ENCODE data around the gene KIF26B. TPM values are rescaled to one million over a fixed set of nuclear protein-coding genes. Genes with fewer than 3 reads are reported as not detected.

Gene KIF26B
- polyA plus RNA-seq, 1 donor (not counting 4 experiments of a cell fraction or from before 2014, with no cell fraction given) = 0.58 TPM

- no peaks in the 10 kb centered on the region for H4K20me1 ChIP-seq (ENCODE audit: control insufficient read depth, extremely low read depth, insufficient read depth, low read length)
- H2AFZ ChIP-seq (ENCODE audit: control insufficient read depth, low read length) = no peak overlapping the region
- no peak overlapping the region for H3K4me2 ChIP-seq (ENCODE audit: control insufficient read depth, extremely low read depth, insufficient read depth, low read depth, low read length)
- dilution Hi-C loops (cut with MboI; ENCODE audit: extremely low pct_ligation_motif_present, low sequenced_read_pairs) = no loop called here
- no peak overlapping the region for H3K27ac ChIP-seq (ENCODE audit: control insufficient read depth, insufficient read depth, low read length)
- DNase-seq (ENCODE audit: low read depth, low spot score) (no peak), FAIRE-seq (no peak)
- H3K9ac ChIP-seq (ENCODE audit: control insufficient read depth, extremely low read depth, insufficient read depth, low read length) = no peak overlapping the region
- H3K36me3 ChIP-seq (ENCODE audit: control insufficient read depth in 2 of 2, extremely low read depth in 1 of 2, insufficient read depth in 2 of 2, low read length in 2 of 2) = no peaks in the 10 kb centered on the region
- TF ChIP-seq, protein P1, sequence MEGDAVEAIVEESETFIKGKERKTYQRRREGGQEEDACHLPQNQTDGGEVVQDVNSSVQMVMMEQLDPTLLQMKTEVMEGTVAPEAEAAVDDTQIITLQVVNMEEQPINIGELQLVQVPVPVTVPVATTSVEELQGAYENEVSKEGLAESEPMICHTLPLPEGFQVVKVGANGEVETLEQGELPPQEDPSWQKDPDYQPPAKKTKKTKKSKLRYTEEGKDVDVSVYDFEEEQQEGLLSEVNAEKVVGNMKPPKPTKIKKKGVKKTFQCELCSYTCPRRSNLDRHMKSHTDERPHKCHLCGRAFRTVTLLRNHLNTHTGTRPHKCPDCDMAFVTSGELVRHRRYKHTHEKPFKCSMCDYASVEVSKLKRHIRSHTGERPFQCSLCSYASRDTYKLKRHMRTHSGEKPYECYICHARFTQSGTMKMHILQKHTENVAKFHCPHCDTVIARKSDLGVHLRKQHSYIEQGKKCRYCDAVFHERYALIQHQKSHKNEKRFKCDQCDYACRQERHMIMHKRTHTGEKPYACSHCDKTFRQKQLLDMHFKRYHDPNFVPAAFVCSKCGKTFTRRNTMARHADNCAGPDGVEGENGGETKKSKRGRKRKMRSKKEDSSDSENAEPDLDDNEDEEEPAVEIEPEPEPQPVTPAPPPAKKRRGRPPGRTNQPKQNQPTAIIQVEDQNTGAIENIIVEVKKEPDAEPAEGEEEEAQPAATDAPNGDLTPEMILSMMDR (optimal IDR thresholded peaks at IDR 0.05 in 1 of 3, IDR thresholded peaks at IDR 0.05 in 1 of 3, conservative IDR thresholded peaks at IDR 0.05 in 1 of 3; ENCODE audit: extremely low read depth in 1 of 3, insufficient read depth in 2 of 3, low read length in 3 of 3) = no peak
- TF ChIP-seq EZH2 (IDR thresholded peaks at IDR 0.05; ENCODE audit: low read length) = no peak
- no peaks in the 10 kb centered on the region for H3K79me2 ChIP-seq (ENCODE audit: control insufficient read depth, insufficient read depth, low read length)
- no peaks in the 10 kb centered on the region for H3K4me1 ChIP-seq (ENCODE audit: control insufficient read depth, extremely low read depth, insufficient read depth, low read length)
- no peaks in the 10 kb centered on the region for H3K9me3 ChIP-seq (ENCODE audit: control insufficient read depth, low read depth, low read length)
- no peaks in the 10 kb centered on the region for H3K27me3 ChIP-seq (ENCODE audit: control insufficient read depth, extremely low read depth, insufficient read depth, low read length)
- no peak overlapping the region for H3K4me3 ChIP-seq (ENCODE audit: control insufficient read depth in 2 of 3, extremely low read depth in 1 of 3, insufficient read depth in 2 of 3, low read depth in 1 of 3, low read length in 3 of 3)
- H3K9me1 ChIP-seq (ENCODE audit: control insufficient read depth, extremely low read depth, insufficient read depth, low read length) = no peaks in the 10 kb centered on the region
Observed at GRCh38 chr1:245561665-245562234, 407.0 kb downstream of the KIF26B start.

GRCh38 chr1:245566134-245566533 is 411.3 kb downstream of the KIF26B start:
- TF ChIP-seq, protein P1 (optimal IDR thresholded peaks at IDR 0.05 in 1 of 3, IDR thresholded peaks at IDR 0.05 in 1 of 3, conservative IDR thresholded peaks at IDR 0.05 in 1 of 3; ENCODE audit: extremely low read depth in 1 of 3, insufficient read depth in 2 of 3, low read length in 3 of 3) = no peak
- TF ChIP-seq EZH2 (IDR thresholded peaks at IDR 0.05; ENCODE audit: low read length) = no peak
- FAIRE-seq (no peak), DNase-seq (ENCODE audit: low read depth, low spot score) (no peak)
- H3K9ac ChIP-seq (ENCODE audit: control insufficient read depth, extremely low read depth, insufficient read depth, low read length) = no peak overlapping the region
- no peak overlapping the region for H3K4me3 ChIP-seq (ENCODE audit: control insufficient read depth in 2 of 3, extremely low read depth in 1 of 3, insufficient read depth in 2 of 3, low read depth in 1 of 3, low read length in 3 of 3)
- H4K20me1 ChIP-seq (ENCODE audit: control insufficient read depth, extremely low read depth, insufficient read depth, low read length) = no peaks in the 10 kb centered on the region
- no peaks in the 10 kb centered on the region for H3K9me1 ChIP-seq (ENCODE audit: control insufficient read depth, extremely low read depth, insufficient read depth, low read length)
- H3K27me3 ChIP-seq (ENCODE audit: control insufficient read depth, extremely low read depth, insufficient read depth, low read length) = no peaks in the 10 kb centered on the region
- H3K27ac ChIP-seq (ENCODE audit: control insufficient read depth, insufficient read depth, low read length) = no peak overlapping the region
- H3K79me2 ChIP-seq (ENCODE audit: control insufficient read depth, insufficient read depth, low read length) = no peaks in the 10 kb centered on the region
- no peaks in the 10 kb centered on the region for H3K9me3 ChIP-seq (ENCODE audit: control insufficient read depth, low read depth, low read length)
- H3K36me3 ChIP-seq (ENCODE audit: control insufficient read depth in 2 of 2, extremely low read depth in 1 of 2, insufficient read depth in 2 of 2, low read length in 2 of 2) = no peaks in the 10 kb centered on the region
- H2AFZ ChIP-seq (ENCODE audit: control insufficient read depth, low read length) = no peak overlapping the region
- dilution Hi-C loops (cut with MboI; ENCODE audit: extremely low pct_ligation_motif_present, low sequenced_read_pairs) = no loop called here
- H3K4me1 ChIP-seq (ENCODE audit: control insufficient read depth, extremely low read depth, insufficient read depth, low read length) = no peaks in the 10 kb centered on the region
- H3K4me2 ChIP-seq (ENCODE audit: control insufficient read depth, extremely low read depth, insufficient read depth, low read depth, low read length) = no peak overlapping the region
